Natural killer cell treated with Interleukin-12 subunit alpha and Interleukin-12 subunit beta and Interleukin-15 and Interleukin-18, amount 100 ng/mL, for 72 hours (primary cell): Measurements from ENCODE around the gene PITPNM3. TPM values are rescaled to one million over a fixed set of nuclear protein-coding genes. Genes with fewer than 3 reads are reported as not detected.
A peak's percentile ranks its signal among the peaks of the same experiment; 100 is the strongest.
"Not testable (repeated sequence)": the region's sequence is repeated elsewhere in the genome, so short reads cannot be mapped to it uniquely, and the experiment has no call there.

ENCODE experiments used
- ATAC-seq, 2 donors: fragments of 150-1000 bp; cut with Tn5 transposase in 1 of 2; sonication (Bioruptor Pico), chemical (Tn5 transposase) in 1 of 2; 2 replicates each; pipeline ENCODE4 v1.10.0; 2021
- DNase-seq: peaks from one replicate; pipeline ENCODE4 v3.0.0; 2022; ENCODE audit warnings: low spot score
- H3K27ac Mint-ChIP-seq, 2 donors: 1 replicate in 1 of 2; 2 replicates in 1 of 2; pipeline ENCODE4 v1.8.0; 2022; ENCODE audit warnings: mixed read lengths in 2 of 2, mild to moderate bottlenecking in 1 of 2, moderate library complexity in 1 of 2
- H3K27me3 Mint-ChIP-seq, 2 donors: 1 replicate in 1 of 2; 2 replicates in 1 of 2; pipeline ENCODE4 v1.8.0; 2022; ENCODE audit warnings: mixed read lengths in 2 of 2
- H3K36me3 Mint-ChIP-seq: one replicate; pipeline ENCODE4 v1.8.0; 2022; ENCODE audit warnings: mixed read lengths
- H3K4me1 Mint-ChIP-seq, 2 donors: 1 replicate in 1 of 2; 2 replicates in 1 of 2; pipeline ENCODE4 v1.8.0; 2022; ENCODE audit warnings: low read depth in 2 of 2, mixed read lengths in 2 of 2, mild to moderate bottlenecking in 1 of 2
- H3K4me3 Mint-ChIP-seq: one replicate; pipeline ENCODE4 v1.8.0; 2022; ENCODE audit warnings: mixed read lengths
- H3K9me3 Mint-ChIP-seq: 2 replicates; pipeline ENCODE4 v1.8.0; 2022; ENCODE audit warnings: mixed read lengths
- total RNA-seq, 2 donors: library from RNA; stranded (reverse); gene quantifications; one replicate each; pipeline ENCODE4 v1.2.3, GENCODE V29; 2022

The PITPNM3 gene
- total RNA-seq, 2 donors from 2014 or later: 0.59 to 0.84 TPM

GRCh38 chr17:6488008-6488539, 68.3 kb downstream of the PITPNM3 start:
- ATAC-seq (no peak), DNase-seq (no peak)
- Mint-ChIP-seq H3K4me1 (no peaks in the 10 kb centered on the region), H3K36me3 (no peaks in the 10 kb centered on the region), H3K27ac (no peak overlapping the region), H3K4me3 (no peak overlapping the region), H3K27me3 (no peaks in the 10 kb centered on the region), H3K9me3 (no peaks in the 10 kb centered on the region)

GRCh38 chr17:6487251-6488007, 68.9 kb downstream of the PITPNM3 start:
- Mint-ChIP-seq H3K27me3 (no peaks in the 10 kb centered on the region), H3K36me3 (no peaks in the 10 kb centered on the region), H3K4me3 (no peak overlapping the region), H3K4me1 (no peaks in the 10 kb centered on the region), H3K9me3 (no peaks in the 10 kb centered on the region), H3K27ac (no peak overlapping the region)
- ATAC-seq (peak in 1 of 2 donors; percentile 18), DNase-seq (no peak)

- Mint-ChIP-seq H3K4me3 (no peak overlapping the region), H3K36me3 (no peaks in the 10 kb centered on the region), H3K27me3 (peaks cover 0 to 9% of the 10 kb centered on the region in 2 donors), H3K27ac (no peak overlapping the region), H3K4me1 (no peaks in the 10 kb centered on the region), H3K9me3 (no peaks in the 10 kb centered on the region)
- DNase-seq: no peak
- ATAC-seq: no peak
These were observed 70.5 kb downstream of the PITPNM3 start for GRCh38 chr17:6485646-6486412.

- DNase-seq (no peak), ATAC-seq (no peak)
- Mint-ChIP-seq H3K9me3 (no peaks in the 10 kb centered on the region), H3K27me3 (peaks cover 0 to 9% of the 10 kb centered on the region in 2 donors), H3K36me3 (no peaks in the 10 kb centered on the region), H3K4me3 (no peak overlapping the region), H3K4me1 (no peaks in the 10 kb centered on the region), H3K27ac (no peak overlapping the region)
These were observed 72.8 kb downstream of the PITPNM3 start for GRCh38 chr17:6483507-6483906.

- not testable (repeated sequence) for H3K27me3 Mint-ChIP-seq, H3K9me3 Mint-ChIP-seq, H3K4me3 Mint-ChIP-seq, ATAC-seq, DNase-seq, H3K36me3 Mint-ChIP-seq, H3K27ac Mint-ChIP-seq, H3K4me1 Mint-ChIP-seq
These were observed 73.6 kb downstream of the PITPNM3 start for GRCh38 chr17:6482796-6483195.

- Mint-ChIP-seq H3K27me3 (peaks cover 0 to 9% of the 10 kb centered on the region in 2 donors), H3K4me3 (no peak overlapping the region), H3K9me3 (no peaks in the 10 kb centered on the region), H3K27ac (no peak overlapping the region), H3K36me3 (no peaks in the 10 kb centered on the region), H3K4me1 (no peaks in the 10 kb centered on the region)
- ATAC-seq (no peak), DNase-seq (no peak)
These were observed 74.3 kb downstream of the PITPNM3 start for GRCh38 chr17:6482105-6482455.

- no peak overlapping the region for H3K4me3 Mint-ChIP-seq
- H3K27me3 Mint-ChIP-seq: peaks cover 0 to 9% of the 10 kb centered on the region in 2 donors
- ATAC-seq (no peak), DNase-seq (no peak)
- H3K27ac Mint-ChIP-seq: no peak overlapping the region
- no peaks in the 10 kb centered on the region for H3K9me3 Mint-ChIP-seq
- no peaks in the 10 kb centered on the region for H3K36me3 Mint-ChIP-seq
- no peaks in the 10 kb centered on the region for H3K4me1 Mint-ChIP-seq
These were observed 76.1 kb downstream of the PITPNM3 start for GRCh38 chr17:6480303-6480675.

- H3K27ac Mint-ChIP-seq: no peak overlapping the region
- no peaks in the 10 kb centered on the region for H3K9me3 Mint-ChIP-seq
- DNase-seq (no peak), ATAC-seq (no peak)
- peaks cover 0 to 9% of the 10 kb centered on the region in 2 donors for H3K27me3 Mint-ChIP-seq
- no peaks in the 10 kb centered on the region for H3K36me3 Mint-ChIP-seq
- H3K4me1 Mint-ChIP-seq: no peaks in the 10 kb centered on the region
- H3K4me3 Mint-ChIP-seq: no peak overlapping the region
These were observed 76.6 kb downstream of the PITPNM3 start for GRCh38 chr17:6479622-6480302.

- H3K36me3 Mint-ChIP-seq: no peaks in the 10 kb centered on the region
- DNase-seq: no peak
- H3K9me3 Mint-ChIP-seq: no peaks in the 10 kb centered on the region
- H3K27ac Mint-ChIP-seq: no peak overlapping the region
- H3K4me1 Mint-ChIP-seq: no peaks in the 10 kb centered on the region
- peaks cover 0 to 9% of the 10 kb centered on the region in 2 donors for H3K27me3 Mint-ChIP-seq
- no peak overlapping the region for H3K4me3 Mint-ChIP-seq
- peak in 1 of 2 donors; percentile 3 for ATAC-seq
These were observed 77.9 kb downstream of the PITPNM3 start for GRCh38 chr17:6478486-6478885.

GRCh38 chr17:6477831-6478383, 78.4 kb downstream of the PITPNM3 start:
- Mint-ChIP-seq H3K4me1 (peaks cover 0 to 4% of the 10 kb centered on the region in 2 donors), H3K4me3 (no peak overlapping the region), H3K36me3 (no peaks in the 10 kb centered on the region), H3K27ac (no peak overlapping the region), H3K9me3 (no peaks in the 10 kb centered on the region), H3K27me3 (peaks cover 2 to 9% of the 10 kb centered on the region in 2 donors)
- ATAC-seq (no peak), DNase-seq (no peak)

- Mint-ChIP-seq H3K4me1 (peaks cover 0 to 4% of the 10 kb centered on the region in 2 donors), H3K9me3 (no peaks in the 10 kb centered on the region), H3K27ac (no peak overlapping the region), H3K4me3 (no peak overlapping the region), H3K36me3 (no peaks in the 10 kb centered on the region), H3K27me3 (peaks cover 2 to 7% of the 10 kb centered on the region in 2 donors)
- ATAC-seq (no peak), DNase-seq (no peak)
These were observed 79.6 kb downstream of the PITPNM3 start for GRCh38 chr17:6476810-6477179.

- Mint-ChIP-seq H3K4me3 (no peak overlapping the region), H3K9me3 (no peaks in the 10 kb centered on the region), H3K36me3 (no peaks in the 10 kb centered on the region), H3K27me3 (peaks cover 1 to 2% of the 10 kb centered on the region in 2 donors), H3K4me1 (peaks cover 0 to 4% of the 10 kb centered on the region in 2 donors), H3K27ac (no peak overlapping the region)
- ATAC-seq: no peak
- DNase-seq: no peak
These were observed 80.1 kb downstream of the PITPNM3 start for GRCh38 chr17:6476076-6476809.

GRCh38 chr17:6475411-6475810, 80.9 kb downstream of the PITPNM3 start:
- no peak for ATAC-seq
- peaks cover 0 to 2% of the 10 kb centered on the region in 2 donors for H3K27me3 Mint-ChIP-seq
- H3K4me3 Mint-ChIP-seq: no peak overlapping the region
- no peak for DNase-seq
- H3K4me1 Mint-ChIP-seq: peaks cover 0 to 4% of the 10 kb centered on the region in 2 donors
- no peaks in the 10 kb centered on the region for H3K36me3 Mint-ChIP-seq
- H3K9me3 Mint-ChIP-seq: no peaks in the 10 kb centered on the region
- no peak overlapping the region for H3K27ac Mint-ChIP-seq
